ENCODE measurements around the gene CCDC138. TPM values are rescaled to one million over a fixed set of nuclear protein-coding genes. Genes with fewer than 3 reads are reported as not detected.

Gene CCDC138
- total RNA-seq, 1 experiment from 2014 or later: 14.9 TPM

GRCh38 chr2:108904680-108905079 is 118.1 kb downstream of the CCDC138 start:
- Mint-ChIP-seq H3K36me3 (ENCODE audit: insufficient read depth, unreplicated experiment) (no peaks in the 10 kb centered on the region), H3K27me3 (ENCODE audit: insufficient read depth, unreplicated experiment) (no peaks in the 10 kb centered on the region), H3K4me1 (ENCODE audit: low read depth, unreplicated experiment) (no peaks in the 10 kb centered on the region), H3K27ac (ENCODE audit: unreplicated experiment) (no peak overlapping the region), H3K4me3 (ENCODE audit: unreplicated experiment) (no peak overlapping the region), H3K9me3 (ENCODE audit: unreplicated experiment) (peaks cover 15% of the 10 kb centered on the region)
- intact Hi-C loops (cut with micrococcal nuclease; ENCODE audit: unreplicated experiment): no loop called here
- ChIA-PET CTCF (no interaction called here), POLR2A (no interaction called here)
- DNase-seq: no peak
- no peaks in the 10 kb centered on the region for H3K4me1 ChIP-seq
- no peak for TF ChIP-seq CTCF (IDR thresholded peaks at IDR 0.05; ENCODE audit: insufficient read depth in 1 of 2, low read depth in 1 of 2, low read length in 1 of 2, severe bottlenecking in 1 of 2, unreplicated experiment in 1 of 2)
- H3K27me3 ChIP-seq (replicated peaks; ENCODE audit: control insufficient read depth, insufficient read depth, low read length): no peaks in the 10 kb centered on the region
- no peaks in the 10 kb centered on the region for H3K36me3 ChIP-seq (ENCODE audit: control insufficient read depth, insufficient read depth, low read length)
- no peaks in the 10 kb centered on the region for H3K9me3 ChIP-seq
- no TSS peak for BruUV-seq (replicated peaks)
- no peak overlapping the region for H3K4me3 ChIP-seq (ENCODE audit: low read depth, low read length)

GRCh38 chr2:108905176-108905575 is 118.6 kb downstream of the CCDC138 start:
- TF ChIP-seq CTCF (IDR thresholded peaks at IDR 0.05; ENCODE audit: insufficient read depth in 1 of 2, low read depth in 1 of 2, low read length in 1 of 2, severe bottlenecking in 1 of 2, unreplicated experiment in 1 of 2): no peak
- no peak for DNase-seq
- Histone ChIP-seq H3K9me3 (no peaks in the 10 kb centered on the region), H3K36me3 (ENCODE audit: control insufficient read depth, insufficient read depth, low read length) (no peaks in the 10 kb centered on the region), H3K4me3 (ENCODE audit: low read depth, low read length) (no peak overlapping the region), H3K27me3 (replicated peaks; ENCODE audit: control insufficient read depth, insufficient read depth, low read length) (no peaks in the 10 kb centered on the region), H3K4me1 (no peaks in the 10 kb centered on the region)
- CTCF ChIA-PET: no interaction called here
- H3K27me3 Mint-ChIP-seq (ENCODE audit: insufficient read depth, unreplicated experiment): no peaks in the 10 kb centered on the region
- BruUV-seq (replicated peaks): no TSS peak
- no peak overlapping the region for H3K27ac Mint-ChIP-seq (ENCODE audit: unreplicated experiment)
- no peak overlapping the region for H3K4me3 Mint-ChIP-seq (ENCODE audit: unreplicated experiment)
- POLR2A ChIA-PET: no interaction called here
- H3K9me3 Mint-ChIP-seq (ENCODE audit: unreplicated experiment): peaks cover 15% of the 10 kb centered on the region
- intact Hi-C loops (cut with micrococcal nuclease; ENCODE audit: unreplicated experiment): no loop called here
- H3K4me1 Mint-ChIP-seq (ENCODE audit: low read depth, unreplicated experiment): no peaks in the 10 kb centered on the region
- no peaks in the 10 kb centered on the region for H3K36me3 Mint-ChIP-seq (ENCODE audit: insufficient read depth, unreplicated experiment)

GRCh38 chr2:108905906-108906305 is 119.3 kb downstream of the CCDC138 start:
- no peak for TF ChIP-seq CTCF (IDR thresholded peaks at IDR 0.05; ENCODE audit: insufficient read depth in 1 of 2, low read depth in 1 of 2, low read length in 1 of 2, severe bottlenecking in 1 of 2, unreplicated experiment in 1 of 2)
- intact Hi-C loops (cut with micrococcal nuclease; ENCODE audit: unreplicated experiment): no loop called here
- no peaks in the 10 kb centered on the region for H3K36me3 ChIP-seq (ENCODE audit: control insufficient read depth, insufficient read depth, low read length)
- no peaks in the 10 kb centered on the region for H3K27me3 ChIP-seq (replicated peaks; ENCODE audit: control insufficient read depth, insufficient read depth, low read length)
- Mint-ChIP-seq H3K36me3 (ENCODE audit: insufficient read depth, unreplicated experiment) (no peaks in the 10 kb centered on the region), H3K4me3 (ENCODE audit: unreplicated experiment) (no peak overlapping the region), H3K27ac (ENCODE audit: unreplicated experiment) (no peak overlapping the region), H3K27me3 (ENCODE audit: insufficient read depth, unreplicated experiment) (no peaks in the 10 kb centered on the region), H3K9me3 (ENCODE audit: unreplicated experiment) (peaks cover 7% of the 10 kb centered on the region), H3K4me1 (ENCODE audit: low read depth, unreplicated experiment) (no peaks in the 10 kb centered on the region)
- no peaks in the 10 kb centered on the region for H3K9me3 ChIP-seq
- H3K4me3 ChIP-seq (ENCODE audit: low read depth, low read length): no peak overlapping the region
- H3K4me1 ChIP-seq: no peaks in the 10 kb centered on the region
- BruUV-seq (replicated peaks): no TSS peak
- DNase-seq: no peak
- ChIA-PET CTCF (no interaction called here), POLR2A (no interaction called here)
